ENCODE data around the gene EDRF1.
A peak's percentile ranks its signal among the peaks of the same experiment; 100 is the strongest.

The EDRF1 gene

GRCh38 chr10:125795128-125795527 lies 75.6 kb downstream of the EDRF1 start:
- DNase-seq (ENCODE audit: low read depth): no peak

- no peak for DNase-seq (ENCODE audit: low read depth)
These were observed 76.2 kb downstream of the EDRF1 start for GRCh38 chr10:125795637-125796190.

- DNase-seq (ENCODE audit: low read depth): no peak
These were observed 77.9 kb downstream of the EDRF1 start for GRCh38 chr10:125797424-125797823.

- no peak for DNase-seq (ENCODE audit: low read depth)
These were observed 78.6 kb downstream of the EDRF1 start for GRCh38 chr10:125797994-125798662.

- no peak for DNase-seq (ENCODE audit: low read depth)
These were observed 80.1 kb downstream of the EDRF1 start for GRCh38 chr10:125799451-125800182.

- DNase-seq (ENCODE audit: low read depth): no peak
These were observed 82.1 kb downstream of the EDRF1 start for GRCh38 chr10:125801574-125801973.

- no peak for DNase-seq (ENCODE audit: low read depth)
These were observed 82.6 kb downstream of the EDRF1 start for GRCh38 chr10:125802131-125802530.

- no peak for DNase-seq (ENCODE audit: low read depth)
These were observed 83.2 kb downstream of the EDRF1 start for GRCh38 chr10:125802739-125803138.

- no peak for DNase-seq (ENCODE audit: low read depth)
These were observed 88.5 kb downstream of the EDRF1 start for GRCh38 chr10:125808047-125808446.

GRCh38 chr10:125811251-125811650 lies 91.7 kb downstream of the EDRF1 start:
- DNase-seq (ENCODE audit: low read depth): peak; percentile 16

- peak; percentile 51 for DNase-seq (ENCODE audit: low read depth)
These were observed 92.7 kb downstream of the EDRF1 start for GRCh38 chr10:125812128-125812750.

All from GM04504 (cell line).